Measurements from ENCODE around the gene CDKAL1.
"Not testable (repeated sequence)": the region's sequence is repeated elsewhere in the genome, so short reads cannot be mapped to it uniquely, and the experiment has no call there.

Gene CDKAL1

GRCh38 chr6:20589266-20589665 is 55.0 kb downstream of the CDKAL1 start:
- FAIRE-seq: no peak
- DNase-seq (ENCODE audit: low spot score): no peak

- not testable (repeated sequence) for FAIRE-seq; DNase-seq (ENCODE audit: low spot score)
Measured at GRCh38 chr6:20590476-20590875, 56.2 kb downstream of the CDKAL1 start.

- FAIRE-seq; DNase-seq (ENCODE audit: low spot score): not testable (repeated sequence)
Measured at GRCh38 chr6:20594299-20594853, 60.1 kb downstream of the CDKAL1 start.

GRCh38 chr6:20599302-20600051 is 65.2 kb downstream of the CDKAL1 start:
- DNase-seq (ENCODE audit: low spot score) (no peak), FAIRE-seq (no peak)

GRCh38 chr6:20600831-20601230 is 66.6 kb downstream of the CDKAL1 start:
- DNase-seq (ENCODE audit: low spot score): no peak
- FAIRE-seq: no peak

GRCh38 chr6:20604159-20604558 is 69.9 kb downstream of the CDKAL1 start:
- FAIRE-seq (no peak), DNase-seq (ENCODE audit: low spot score) (no peak)

- FAIRE-seq: no peak
- DNase-seq (ENCODE audit: low spot score): no peak
Measured at GRCh38 chr6:20605061-20605460, 70.8 kb downstream of the CDKAL1 start.

GRCh38 chr6:20605581-20605980 is 71.3 kb downstream of the CDKAL1 start:
- FAIRE-seq (peak; percentile 98), DNase-seq (ENCODE audit: low spot score) (peak; percentile 87)

- FAIRE-seq (no peak), DNase-seq (ENCODE audit: low spot score) (no peak)
Measured at GRCh38 chr6:20606831-20607230, 72.6 kb downstream of the CDKAL1 start.

GRCh38 chr6:20608356-20608755 is 74.1 kb downstream of the CDKAL1 start:
- FAIRE-seq: no peak
- no peak for DNase-seq (ENCODE audit: low spot score)

GRCh38 chr6:20608905-20609304 is 74.6 kb downstream of the CDKAL1 start:
- DNase-seq (ENCODE audit: low spot score): no peak
- no peak for FAIRE-seq

- FAIRE-seq; DNase-seq (ENCODE audit: low spot score): not testable (repeated sequence)
Measured at GRCh38 chr6:20609924-20610323, 75.7 kb downstream of the CDKAL1 start.

GRCh38 chr6:20610636-20611370 is 76.5 kb downstream of the CDKAL1 start:
- DNase-seq (ENCODE audit: low spot score) (no peak), FAIRE-seq (no peak)

- DNase-seq (ENCODE audit: low spot score); FAIRE-seq: not testable (repeated sequence)
Measured at GRCh38 chr6:20617537-20617936, 83.3 kb downstream of the CDKAL1 start.

- no peak for DNase-seq (ENCODE audit: low spot score)
- no peak for FAIRE-seq
Measured at GRCh38 chr6:20620043-20620442, 85.8 kb downstream of the CDKAL1 start.

- FAIRE-seq (no peak), DNase-seq (ENCODE audit: low spot score) (no peak)
Measured at GRCh38 chr6:20623761-20624160, 89.5 kb downstream of the CDKAL1 start.

- FAIRE-seq (no peak), DNase-seq (ENCODE audit: low spot score) (no peak)
Measured at GRCh38 chr6:20626165-20626564, 91.9 kb downstream of the CDKAL1 start.

- DNase-seq (ENCODE audit: low spot score) (no peak), FAIRE-seq (no peak)
Measured at GRCh38 chr6:20629509-20629908, 95.3 kb downstream of the CDKAL1 start.

- DNase-seq (ENCODE audit: low spot score) (no peak), FAIRE-seq (no peak)
Measured at GRCh38 chr6:20630136-20630535, 95.9 kb downstream of the CDKAL1 start.

- no peak for FAIRE-seq
- no peak for DNase-seq (ENCODE audit: low spot score)
Measured at GRCh38 chr6:20630617-20631548, 96.6 kb downstream of the CDKAL1 start.

- DNase-seq (ENCODE audit: low spot score) (no peak), FAIRE-seq (no peak)
Measured at GRCh38 chr6:20631549-20631924, 97.3 kb downstream of the CDKAL1 start.

All from RCC 7860 (cell line).